ENCODE results near the gene STK11.
"Not testable (repeated sequence)": the region's sequence is repeated elsewhere in the genome, so short reads cannot be mapped to it uniquely, and the experiment has no call there.

DNA sequence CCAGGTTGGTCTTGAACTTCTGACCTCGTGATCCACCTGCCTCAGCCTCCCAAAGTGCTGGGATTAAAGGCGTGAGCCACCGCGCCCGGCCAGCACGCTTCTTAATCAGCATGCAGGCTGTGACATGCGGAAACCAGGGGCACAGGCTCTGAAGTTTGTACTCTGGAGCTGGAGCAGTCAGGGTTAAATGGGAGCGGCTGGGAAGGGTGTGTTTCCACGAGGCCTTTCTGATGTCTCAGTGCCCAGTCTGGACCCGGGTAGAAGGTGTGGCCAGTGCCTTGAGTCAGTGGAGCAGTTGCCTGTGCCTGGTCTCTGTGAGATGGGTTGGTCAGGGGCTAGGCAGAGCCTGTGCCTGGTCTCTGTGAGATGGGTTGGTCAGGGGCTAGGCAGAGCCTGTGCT, 3.3 kb downstream of the STK11 start:
- TF ChIP-seq MAX (IDR thresholded peaks at IDR 0.05; ENCODE audit: low read depth, low read length); POLR2A (IDR thresholded peaks at IDR 0.05; ENCODE audit: extremely low read depth, insufficient read length): not testable (repeated sequence)

All from NB4 (cell line).